ENCODE results near the gene CDCP1.

The CDCP1 gene

GRCh38 chr3:45170096-45170495, 23.9 kb upstream of the CDCP1 start:
- peak overlapping the region in 2 of 3 experiments; percentile 34 to 45 for H3K27ac Mint-ChIP-seq
- TF ChIP-seq CTCF (IDR thresholded peaks at IDR 0.05; ENCODE audit: unreplicated experiment in 3 of 3) = no peak
- peaks cover 13% of the 10 kb centered on the region for H3K27me3 Mint-ChIP-seq (ENCODE audit: low read depth)

GRCh38 chr3:45169125-45169904, 23.1 kb upstream of the CDCP1 start:
- no peak for TF ChIP-seq CTCF (IDR thresholded peaks at IDR 0.05; ENCODE audit: unreplicated experiment in 3 of 3)
- Mint-ChIP-seq H3K36me3 (ENCODE audit: low read depth) (no peaks in the 10 kb centered on the region), H3K27ac (peak overlapping the region in 1 of 3 experiments; percentile 48), H3K4me1 (peaks cover 37% of the 10 kb centered on the region), H3K9me3 (peaks cover 6% of the 10 kb centered on the region), H3K4me3 (no peak overlapping the region), H3K27me3 (ENCODE audit: low read depth) (peaks cover 17% of the 10 kb centered on the region)

More at GRCh38 chr3:45170096-45170495, 23.9 kb upstream of the CDCP1 start:
- peaks cover 37% of the 10 kb centered on the region for H3K4me1 Mint-ChIP-seq
- H3K36me3 Mint-ChIP-seq (ENCODE audit: low read depth) = no peaks in the 10 kb centered on the region
- no peak overlapping the region for H3K4me3 Mint-ChIP-seq
- H3K9me3 Mint-ChIP-seq = peaks cover 6% of the 10 kb centered on the region

- no peaks in the 10 kb centered on the region for H3K36me3 Mint-ChIP-seq (ENCODE audit: low read depth)
- no peak for TF ChIP-seq CTCF (IDR thresholded peaks at IDR 0.05; ENCODE audit: unreplicated experiment in 3 of 3)
- peak overlapping the region in 2 of 3 experiments; percentile 13 to 64 for H3K27ac Mint-ChIP-seq
- peaks cover 37% of the 10 kb centered on the region for H3K4me1 Mint-ChIP-seq
- H3K4me3 Mint-ChIP-seq = no peak overlapping the region
- H3K27me3 Mint-ChIP-seq (ENCODE audit: low read depth) = peaks cover 19% of the 10 kb centered on the region
- peaks cover 6% of the 10 kb centered on the region for H3K9me3 Mint-ChIP-seq
Observed at GRCh38 chr3:45168451-45168850, 22.3 kb upstream of the CDCP1 start.

GRCh38 chr3:45167011-45167911, 21.1 kb upstream of the CDCP1 start:
- Mint-ChIP-seq H3K4me1 (peaks cover 37% of the 10 kb centered on the region), H3K9me3 (peaks cover 6% of the 10 kb centered on the region), H3K27ac (peak overlapping the region; percentile 13 to 71 (median 55)), H3K27me3 (ENCODE audit: low read depth) (peaks cover 18% of the 10 kb centered on the region), H3K36me3 (ENCODE audit: low read depth) (no peaks in the 10 kb centered on the region), H3K4me3 (peak overlapping the region; percentile 10 to 28 (median 21))
- no peak for TF ChIP-seq CTCF (IDR thresholded peaks at IDR 0.05; ENCODE audit: unreplicated experiment in 3 of 3)

- Mint-ChIP-seq H3K4me1 (peaks cover 37% of the 10 kb centered on the region), H3K9me3 (peaks cover 6% of the 10 kb centered on the region), H3K27me3 (ENCODE audit: low read depth) (peaks cover 17% of the 10 kb centered on the region), H3K4me3 (no peak overlapping the region), H3K27ac (peak overlapping the region; percentile 74 to 82 (median 75)), H3K36me3 (ENCODE audit: low read depth) (no peaks in the 10 kb centered on the region)
- no peak for TF ChIP-seq CTCF (IDR thresholded peaks at IDR 0.05; ENCODE audit: unreplicated experiment in 3 of 3)
Observed at GRCh38 chr3:45166321-45166879, 20.2 kb upstream of the CDCP1 start.
